Stimulated activated CD4-positive, alpha-beta T cell treated with anti-CD3 and anti-CD28 coated beads, TNF-alpha, amount 100 ng/mL, for 1 hour (primary cell): ENCODE measurements around the gene APLP2.
"Not testable (repeated sequence)": the region's sequence is repeated elsewhere in the genome, so short reads cannot be mapped to it uniquely, and the experiment has no call there.

Experiments
- DNase-seq, 3 donors: peaks; one replicate each; pipeline ENCODE4 v3.0.0-alpha.2; 2020; ENCODE audit warnings: low read depth in 3 of 3, low spot score in 1 of 3

Gene APLP2

GRCh38 chr11:130191896-130192295, 122.2 kb downstream of the APLP2 start:
- DNase-seq, result no peak

GRCh38 chr11:130192845-130193267, 123.2 kb downstream of the APLP2 start:
- DNase-seq, result no peak

GRCh38 chr11:130193551-130193950, 123.9 kb downstream of the APLP2 start:
- not testable (repeated sequence) for DNase-seq
